GM11168 (cell line): ENCODE data around the gene KAT5.
"Not testable (repeated sequence)": the region's sequence is repeated elsewhere in the genome, so short reads cannot be mapped to it uniquely, and the experiment has no call there.

ENCODE experiments used
- in situ Hi-C: fragments of 300-500 bp; cut with MboI; formaldehyde crosslinking; loops from one replicate; pipeline ENCODE4 v1.12.0; 2022; ENCODE audit warnings: low sequenced_read_pairs; ENCODE audit not compliant: unreplicated experiment

The KAT5 gene

DNA sequence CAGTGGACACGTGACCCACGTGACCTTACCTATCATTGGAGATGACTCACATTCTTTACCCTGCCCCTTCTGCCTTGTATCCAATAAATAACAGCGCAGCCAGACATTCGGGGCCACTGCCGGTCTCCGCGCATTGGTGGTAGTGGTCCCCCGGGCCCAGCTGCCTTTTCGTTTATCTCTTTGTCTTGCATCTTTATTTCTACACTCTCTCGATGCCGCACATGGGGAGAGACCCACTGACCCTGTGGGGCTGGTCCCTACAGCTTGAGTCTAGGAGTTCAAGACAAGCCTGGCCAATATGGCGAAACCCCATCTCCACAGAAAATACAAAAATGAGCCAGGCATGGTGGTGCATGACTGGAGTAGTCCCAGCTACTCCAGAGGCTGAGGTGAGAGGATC is 5.0 kb upstream of the KAT5 start:
- in situ Hi-C loops = loop anchor here (25.0 kb wide), 1 partner anchor 280 kb away; no protein-coding TSS in a partner anchor

DNA sequence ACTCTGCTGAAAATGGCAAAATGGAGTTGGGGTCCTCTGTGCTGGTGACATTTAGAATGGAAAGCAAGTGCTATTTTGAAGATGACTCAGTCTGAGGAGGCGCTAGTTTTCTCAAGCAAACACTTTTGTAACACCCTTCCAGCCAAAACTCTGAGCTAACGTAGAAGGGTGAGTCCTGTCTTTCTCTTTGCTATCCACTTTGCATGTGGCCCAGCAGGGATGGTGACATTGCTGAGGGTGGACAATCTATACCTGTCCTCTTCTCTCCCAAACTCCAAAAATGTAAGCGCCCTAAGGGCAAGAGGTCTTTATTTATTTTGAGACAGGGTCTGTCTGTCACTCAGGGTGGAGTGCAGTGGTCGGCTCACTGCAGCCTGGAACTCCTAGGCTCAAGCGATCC is 3.6 kb upstream of the KAT5 start:
- in situ Hi-C loops = loop anchor here (25.0 kb wide), 1 partner anchor 279 kb away; no protein-coding TSS in a partner anchor

DNA sequence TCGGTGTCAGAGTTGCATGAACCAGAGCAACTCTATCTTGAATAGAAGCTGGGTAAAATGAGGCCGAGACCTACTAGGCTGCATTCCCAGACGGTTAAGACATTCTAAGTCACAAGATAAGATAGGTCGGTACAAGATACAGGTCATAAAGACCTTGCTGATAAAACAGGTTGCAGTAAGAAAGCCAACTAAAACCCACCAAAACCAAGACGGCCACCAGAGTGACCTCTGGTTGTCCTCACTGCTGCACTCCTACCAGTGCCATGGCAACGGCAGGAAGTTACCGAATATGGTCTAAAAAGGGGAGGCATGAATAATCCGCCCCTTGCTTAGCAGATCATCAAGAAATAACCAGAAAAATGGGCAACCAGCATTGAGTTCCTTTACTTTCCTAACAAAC is 2.4 kb upstream of the KAT5 start:
- in situ Hi-C loops = loop anchor here (5.0 to 25.0 kb wide), 2 partner anchors 118 to 278 kb away; no protein-coding TSS in a partner anchor

DNA sequence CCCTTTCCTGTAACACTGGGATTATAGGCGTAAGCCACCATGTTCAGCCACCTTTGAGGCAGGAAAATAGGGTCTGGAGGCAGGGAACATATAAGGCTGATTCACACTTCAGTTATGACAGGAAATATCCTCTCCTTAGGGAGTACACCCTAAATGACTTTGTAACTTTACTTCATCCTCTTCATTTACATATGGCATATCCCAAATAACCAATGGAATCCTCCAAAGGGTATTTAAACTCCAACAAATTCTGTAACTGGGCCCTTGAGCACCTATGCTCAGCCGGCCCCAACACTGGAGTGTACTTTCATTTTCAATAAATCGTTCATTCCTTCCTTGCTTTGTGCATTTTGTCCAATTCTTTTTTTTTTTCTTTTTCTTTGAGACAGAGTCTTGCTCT is 1.6 kb upstream of the KAT5 start:
- in situ Hi-C loops = loop anchor here (5.0 to 25.0 kb wide), 2 partner anchors 117 to 277 kb away; no protein-coding TSS in a partner anchor

- in situ Hi-C loops = loop anchor here (5.0 to 25.0 kb wide), 2 partner anchors 115 to 275 kb away; no protein-coding TSS in a partner anchor
These were observed 603 bp downstream of the KAT5 start for GRCh38 chr11:65712633-65713076.

DNA sequence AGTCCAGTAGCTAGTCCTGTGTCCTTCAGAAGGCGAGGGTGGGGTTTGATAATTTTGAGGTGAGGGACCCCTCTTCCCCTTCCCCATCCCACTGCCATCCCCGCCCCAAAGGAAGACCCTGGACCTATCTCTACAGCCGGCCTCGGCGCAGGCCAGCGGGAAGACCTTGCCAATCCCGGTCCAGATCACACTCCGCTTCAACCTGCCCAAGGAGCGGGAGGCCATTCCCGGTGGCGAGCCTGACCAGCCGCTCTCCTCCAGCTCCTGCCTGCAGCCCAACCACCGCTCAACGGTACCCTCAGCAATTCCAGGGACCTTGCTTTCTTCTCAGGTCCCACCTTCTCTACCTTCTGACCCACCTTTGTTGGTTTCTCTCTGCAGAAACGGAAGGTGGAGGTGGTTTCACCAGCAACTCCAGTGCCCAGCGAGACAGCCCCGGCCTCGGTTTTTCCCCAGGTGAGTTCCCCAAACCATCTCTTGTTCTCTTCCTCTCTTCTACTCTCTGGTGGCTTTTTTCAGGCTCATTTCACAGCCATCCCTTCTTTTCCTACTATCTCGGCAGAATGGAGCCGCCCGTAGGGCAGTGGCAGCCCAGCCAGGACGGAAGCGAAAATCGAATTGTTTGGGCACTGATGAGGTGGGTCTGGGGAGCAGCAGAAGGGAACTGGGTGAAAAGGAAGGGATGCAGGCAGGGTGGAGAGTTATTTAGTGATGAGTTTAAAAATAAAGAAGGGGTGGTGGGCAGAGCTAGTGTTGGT is 1.3 kb downstream of the KAT5 start:
- in situ Hi-C loops = loop anchor here (5.0 to 25.0 kb wide), 2 partner anchors 114 to 274 kb away; no protein-coding TSS in a partner anchor

GRCh38 chr11:65714433-65714832 is 2.4 kb downstream of the KAT5 start:
- in situ Hi-C loops = loop anchor here (5.0 to 25.0 kb wide), 2 partner anchors 113 to 273 kb away; no protein-coding TSS in a partner anchor

- in situ Hi-C loops = loop anchor here (25.0 kb wide), 1 partner anchor 271 kb away; no protein-coding TSS in a partner anchor
These were observed 4.2 kb downstream of the KAT5 start for GRCh38 chr11:65716302-65716701.

- in situ Hi-C loops = loop anchor here (25.0 kb wide), 1 partner anchor 270 kb away; no protein-coding TSS in a partner anchor
These were observed 4.8 kb downstream of the KAT5 start for GRCh38 chr11:65716774-65717405.

DNA sequence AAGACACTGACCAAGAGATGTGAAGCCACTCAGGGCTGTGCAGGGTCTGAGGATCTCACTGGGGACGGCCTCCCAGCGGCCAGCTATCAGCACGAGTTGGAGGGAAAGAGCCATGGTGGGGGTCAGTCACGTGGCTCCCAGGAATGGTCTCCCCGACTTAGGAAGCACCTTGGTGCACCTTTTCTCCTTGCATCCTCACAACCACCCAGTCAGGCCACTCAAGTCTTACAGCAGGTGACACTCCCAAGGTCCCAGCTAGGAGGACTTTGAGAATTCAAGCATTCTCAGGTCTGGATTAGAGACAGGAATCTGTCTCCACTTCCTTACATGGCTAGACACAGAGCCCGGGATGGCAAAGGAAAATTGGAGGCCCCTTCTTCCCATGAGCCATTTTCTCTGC is 5.9 kb downstream of the KAT5 start:
- in situ Hi-C loops = loop anchor here (25.0 kb wide), 1 partner anchor 269 kb away; no protein-coding TSS in a partner anchor

- in situ Hi-C loops = loop anchor here (25.0 kb wide), 1 partner anchor 269 kb away; no protein-coding TSS in a partner anchor
These were observed 6.5 kb downstream of the KAT5 start for GRCh38 chr11:65718531-65718930.

GRCh38 chr11:65718964-65719492 is 7.0 kb downstream of the KAT5 start:
- in situ Hi-C loops = loop anchor here (25.0 kb wide), 1 partner anchor 268 kb away; no protein-coding TSS in a partner anchor

DNA sequence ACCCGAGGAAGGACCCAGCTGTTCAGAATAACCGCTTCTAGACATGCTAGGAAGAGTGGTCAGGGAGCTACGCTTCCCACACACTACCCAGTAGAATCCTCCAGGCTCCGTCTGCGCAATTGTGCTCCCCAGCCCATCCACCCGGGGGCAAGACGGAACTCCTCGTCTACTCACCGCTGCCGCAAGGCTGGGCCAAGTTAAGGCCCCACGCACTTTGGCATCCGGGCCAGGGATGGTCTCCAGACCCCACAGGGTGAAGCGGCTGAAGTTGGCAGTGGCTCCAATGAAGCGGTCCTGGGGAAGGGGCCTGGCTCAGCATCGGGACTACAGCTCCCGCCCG is 7.8 kb downstream of the KAT5 start:
- in situ Hi-C loops = loop anchor here (25.0 kb wide), 1 partner anchor 267 kb away; no protein-coding TSS in a partner anchor

DNA sequence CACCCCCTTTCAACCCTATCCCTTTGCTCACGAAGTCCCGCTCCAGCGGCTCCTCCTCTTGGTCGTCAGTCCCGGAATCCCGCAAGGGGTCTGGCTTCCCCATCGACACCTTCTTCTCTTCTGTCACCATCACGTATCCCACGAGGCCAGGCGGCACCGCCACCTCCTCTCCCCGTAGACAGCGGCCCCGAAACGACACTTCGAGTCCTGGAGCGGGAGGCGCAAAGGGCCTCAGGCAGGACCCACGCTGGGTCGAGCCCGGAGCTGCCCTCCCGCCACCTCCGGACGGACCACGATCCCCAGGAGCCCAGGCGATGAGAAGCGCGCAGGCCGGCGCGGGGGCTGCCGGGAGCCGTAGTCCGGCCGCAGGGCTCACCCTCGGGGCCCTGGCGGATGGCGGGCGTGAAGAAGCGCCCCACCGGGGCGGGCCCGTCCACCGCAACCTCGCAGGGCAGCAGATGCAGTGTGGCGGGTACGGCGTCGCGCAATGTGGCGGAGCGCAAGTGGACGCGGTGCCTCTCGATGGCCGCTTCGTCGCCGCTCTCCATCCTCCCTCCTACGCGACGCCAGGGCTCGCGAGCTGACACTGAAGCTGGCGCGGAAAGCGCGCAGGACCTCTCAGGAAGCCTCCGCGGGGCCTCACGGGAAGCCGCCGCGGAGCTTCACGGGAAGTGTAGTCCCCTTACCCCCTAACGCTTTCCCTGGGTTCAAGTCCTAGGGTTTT is 8.3 kb downstream of the KAT5 start, which contains the start of gene RNASEH2C:
TSS of gene RNASEH2C (minus strand) at position 588 of the 724 bp plus-strand sequence. CDS start at position 548, 40 bp downstream.
- in situ Hi-C loops = loop anchor here (25.0 kb wide), 1 partner anchor 267 kb away; no protein-coding TSS in a partner anchor

DNA sequence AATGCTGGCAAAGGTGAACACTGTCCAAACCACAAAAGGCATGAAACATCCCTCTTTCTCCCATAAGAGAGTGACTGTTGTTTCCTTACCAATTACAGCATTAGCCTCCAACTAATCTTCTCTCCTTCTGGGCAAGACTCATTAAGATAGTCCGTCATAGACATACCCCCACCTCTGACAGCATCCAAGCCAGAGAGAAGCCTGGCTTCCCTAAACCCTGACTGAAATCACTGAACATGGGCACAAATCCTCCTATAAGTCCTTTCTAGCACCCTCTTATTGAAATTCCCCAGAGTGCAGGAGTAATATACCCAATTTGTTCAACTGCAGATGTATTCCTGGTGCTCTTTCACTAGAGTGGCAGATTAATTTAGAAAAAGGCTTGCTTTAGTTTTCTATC is 10.2 kb downstream of the KAT5 start:
- in situ Hi-C loops = loop anchor here (25.0 kb wide), 1 partner anchor 265 kb away; no protein-coding TSS in a partner anchor

DNA sequence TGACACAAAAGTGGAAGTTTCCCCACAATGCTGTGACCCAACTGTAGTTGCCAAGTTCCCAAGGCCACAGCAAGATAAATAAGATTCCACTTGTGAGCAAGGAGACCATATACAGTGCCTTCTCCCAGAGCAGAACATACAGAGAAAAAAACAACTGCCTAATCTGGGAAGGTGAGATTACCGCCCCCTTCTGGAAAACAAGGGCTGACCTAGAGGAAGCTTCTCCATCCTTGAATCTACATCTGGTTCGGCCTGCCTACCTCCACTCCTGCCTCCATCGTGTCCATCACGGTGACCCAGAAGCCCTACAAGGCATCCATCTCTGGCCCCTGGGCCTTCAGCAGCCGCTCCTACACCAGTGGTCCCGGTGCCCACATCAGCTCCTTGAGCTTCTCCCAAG is 14.6 kb downstream of the KAT5 start:
- in situ Hi-C loops = no loop called here

GRCh38 chr11:65727865-65728264 is 15.8 kb downstream of the KAT5 start:
- in situ Hi-C loops = no loop called here

GRCh38 chr11:65730461-65730860 is 18.4 kb downstream of the KAT5 start:
- in situ Hi-C loops = no loop called here

- in situ Hi-C loops = not testable (repeated sequence)
These were observed 23.1 kb downstream of the KAT5 start for GRCh38 chr11:65735111-65735510.

DNA sequence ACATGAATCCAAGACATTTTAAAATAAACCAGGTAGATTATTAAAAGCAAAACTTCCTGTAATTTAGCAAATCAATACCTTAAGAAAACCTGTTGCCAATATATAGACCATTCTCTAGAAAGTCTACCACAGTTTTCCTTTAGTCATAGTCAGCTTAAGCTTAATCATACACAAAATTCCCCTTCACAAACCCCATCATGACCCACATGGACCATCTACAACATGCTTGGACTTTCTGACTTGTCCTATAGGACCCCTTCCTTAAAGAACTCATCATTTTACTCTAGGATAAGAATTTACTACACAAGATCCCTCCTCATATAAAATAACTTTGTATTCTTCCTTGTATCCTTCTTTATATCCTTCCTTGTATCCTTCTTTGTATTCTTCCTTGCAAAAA is 24.8 kb downstream of the KAT5 start:
- in situ Hi-C loops = no loop called here
